Subcutaneous adipose tissue (tissue), 4 donors: ENCODE results near the gene UBASH3A. TPM values are rescaled to one million over a fixed set of nuclear protein-coding genes. Genes with fewer than 3 reads are reported as not detected.

ENCODE experiments used
- total RNA-seq, 4 donors: library from RNA; depleted of rRNA; stranded (reverse); fragments of >200 nt; gene quantifications; one replicate each; pipeline ENCODE4 v1.1.0, GENCODE V29; 2016
- TF ChIP-seq, protein P1 (sequence below): fragments of 450-650 bp; IDR thresholded peaks from one replicate; pipeline ENCODE4 v1.5.1; 2016; ENCODE audit warnings: low read depth, mild to moderate bottlenecking, control low read depth, antibody characterized with exemption, moderate library complexity

The UBASH3A gene
- total RNA-seq, 4 donors from 2014 or later, result 0.38 to 1.2 (median 0.66) TPM; not detected in 1

DNA sequence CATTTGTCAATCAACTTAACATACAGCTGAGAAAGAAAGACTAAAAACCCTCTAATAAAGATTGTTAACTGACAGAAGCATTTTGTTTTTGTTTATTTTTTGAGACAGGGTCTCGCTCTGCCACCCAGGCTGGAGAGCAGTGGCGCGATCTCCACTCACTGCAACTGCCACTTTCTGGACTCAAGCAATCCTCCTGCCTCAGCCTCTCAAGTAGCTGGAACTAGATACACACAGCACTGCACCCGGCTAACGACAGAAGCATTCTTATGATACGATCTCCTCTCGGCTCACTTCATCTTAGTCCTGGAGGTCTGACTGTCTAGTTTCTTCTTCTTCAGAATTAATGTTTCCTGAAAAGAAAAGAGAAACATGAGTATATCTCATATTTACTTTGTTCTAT is 68.8 kb downstream of the UBASH3A start:
- TF ChIP-seq, protein P1, sequence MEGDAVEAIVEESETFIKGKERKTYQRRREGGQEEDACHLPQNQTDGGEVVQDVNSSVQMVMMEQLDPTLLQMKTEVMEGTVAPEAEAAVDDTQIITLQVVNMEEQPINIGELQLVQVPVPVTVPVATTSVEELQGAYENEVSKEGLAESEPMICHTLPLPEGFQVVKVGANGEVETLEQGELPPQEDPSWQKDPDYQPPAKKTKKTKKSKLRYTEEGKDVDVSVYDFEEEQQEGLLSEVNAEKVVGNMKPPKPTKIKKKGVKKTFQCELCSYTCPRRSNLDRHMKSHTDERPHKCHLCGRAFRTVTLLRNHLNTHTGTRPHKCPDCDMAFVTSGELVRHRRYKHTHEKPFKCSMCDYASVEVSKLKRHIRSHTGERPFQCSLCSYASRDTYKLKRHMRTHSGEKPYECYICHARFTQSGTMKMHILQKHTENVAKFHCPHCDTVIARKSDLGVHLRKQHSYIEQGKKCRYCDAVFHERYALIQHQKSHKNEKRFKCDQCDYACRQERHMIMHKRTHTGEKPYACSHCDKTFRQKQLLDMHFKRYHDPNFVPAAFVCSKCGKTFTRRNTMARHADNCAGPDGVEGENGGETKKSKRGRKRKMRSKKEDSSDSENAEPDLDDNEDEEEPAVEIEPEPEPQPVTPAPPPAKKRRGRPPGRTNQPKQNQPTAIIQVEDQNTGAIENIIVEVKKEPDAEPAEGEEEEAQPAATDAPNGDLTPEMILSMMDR, result no peak

DNA sequence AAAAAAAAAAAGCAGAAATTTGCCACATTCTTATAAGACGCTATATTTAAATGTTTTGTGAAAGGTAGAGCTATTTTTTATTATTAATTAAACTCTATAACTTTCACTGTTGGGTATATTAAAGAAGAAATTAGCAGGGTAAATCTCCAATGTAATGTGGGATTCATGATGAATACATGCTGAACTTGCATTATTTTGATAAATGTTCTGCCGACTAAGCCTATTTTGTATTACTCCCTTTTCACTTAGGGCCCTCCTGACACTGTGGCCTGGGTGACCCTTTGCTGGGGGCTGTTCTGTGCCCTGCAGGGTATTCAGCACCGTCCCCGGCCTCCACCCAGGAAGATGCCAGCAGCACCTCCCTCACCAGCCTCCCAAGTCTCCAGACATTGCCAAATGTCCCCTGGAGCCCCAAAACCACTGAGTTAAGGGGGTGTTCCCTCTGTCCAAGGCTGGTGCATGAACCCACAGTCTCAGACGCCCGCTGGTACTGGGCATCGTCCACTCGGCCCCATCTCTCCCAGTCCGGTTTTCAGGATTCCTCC is 69.9 kb downstream of the UBASH3A start:
- TF ChIP-seq, protein P1, result no peak

DNA sequence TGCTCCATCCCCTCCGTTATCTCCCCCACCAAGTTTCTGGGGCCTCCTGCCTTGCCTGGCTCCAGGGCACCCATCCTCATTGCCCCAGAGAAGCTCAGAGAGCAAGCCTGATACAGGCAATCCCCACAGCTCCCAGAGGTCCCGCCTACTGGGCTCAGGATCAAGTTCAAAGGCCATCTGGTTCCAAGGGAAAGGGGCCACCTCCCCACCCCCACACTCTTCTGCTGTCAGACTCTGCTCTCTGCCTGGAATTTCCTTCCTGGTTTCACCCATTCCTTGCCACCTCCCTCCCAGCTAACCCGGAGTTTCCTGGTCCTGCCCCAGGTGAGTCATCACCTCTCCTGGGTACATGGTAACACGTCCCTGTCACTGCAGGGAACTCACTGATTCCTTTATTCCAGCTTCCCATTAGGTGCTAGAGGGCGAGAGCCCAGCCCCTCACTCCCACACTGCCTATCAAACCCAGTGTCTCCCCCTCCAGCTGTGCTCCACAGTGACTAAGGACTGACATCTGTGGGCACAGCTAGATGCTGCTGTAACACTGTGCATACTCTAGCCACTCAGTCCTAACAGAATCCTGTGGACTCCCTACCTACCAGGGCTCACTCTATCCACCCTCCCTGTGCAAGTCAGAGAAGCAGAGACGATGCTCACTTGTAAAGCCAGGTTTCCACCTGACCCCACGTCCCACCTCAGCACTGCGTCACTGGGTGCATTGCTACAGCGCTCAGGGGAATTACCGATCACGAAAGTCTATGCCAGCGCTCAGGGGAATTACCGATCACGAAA is 70.5 kb downstream of the UBASH3A start:
- TF ChIP-seq, protein P1, result no peak

DNA sequence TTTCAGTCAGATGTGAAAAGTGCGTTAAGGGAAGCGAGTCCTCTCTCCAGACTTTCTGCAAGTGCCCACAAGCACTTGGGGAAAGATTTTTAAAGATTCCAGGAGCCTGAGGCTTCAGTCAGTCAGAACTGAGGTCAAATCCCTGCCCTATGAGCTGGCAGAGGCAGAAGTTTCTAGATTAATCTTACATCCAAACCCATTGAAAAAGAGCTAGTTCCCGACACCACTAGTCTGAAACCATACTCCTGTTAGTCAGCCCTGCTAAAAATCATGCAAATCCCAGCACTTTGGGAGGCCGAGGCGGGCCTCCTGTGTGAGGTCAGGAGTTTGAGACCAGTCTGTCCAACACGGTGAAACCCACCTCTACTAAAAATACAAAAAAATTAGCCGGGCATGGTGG is 71.3 kb downstream of the UBASH3A start:
- TF ChIP-seq, protein P1, result no peak

DNA sequence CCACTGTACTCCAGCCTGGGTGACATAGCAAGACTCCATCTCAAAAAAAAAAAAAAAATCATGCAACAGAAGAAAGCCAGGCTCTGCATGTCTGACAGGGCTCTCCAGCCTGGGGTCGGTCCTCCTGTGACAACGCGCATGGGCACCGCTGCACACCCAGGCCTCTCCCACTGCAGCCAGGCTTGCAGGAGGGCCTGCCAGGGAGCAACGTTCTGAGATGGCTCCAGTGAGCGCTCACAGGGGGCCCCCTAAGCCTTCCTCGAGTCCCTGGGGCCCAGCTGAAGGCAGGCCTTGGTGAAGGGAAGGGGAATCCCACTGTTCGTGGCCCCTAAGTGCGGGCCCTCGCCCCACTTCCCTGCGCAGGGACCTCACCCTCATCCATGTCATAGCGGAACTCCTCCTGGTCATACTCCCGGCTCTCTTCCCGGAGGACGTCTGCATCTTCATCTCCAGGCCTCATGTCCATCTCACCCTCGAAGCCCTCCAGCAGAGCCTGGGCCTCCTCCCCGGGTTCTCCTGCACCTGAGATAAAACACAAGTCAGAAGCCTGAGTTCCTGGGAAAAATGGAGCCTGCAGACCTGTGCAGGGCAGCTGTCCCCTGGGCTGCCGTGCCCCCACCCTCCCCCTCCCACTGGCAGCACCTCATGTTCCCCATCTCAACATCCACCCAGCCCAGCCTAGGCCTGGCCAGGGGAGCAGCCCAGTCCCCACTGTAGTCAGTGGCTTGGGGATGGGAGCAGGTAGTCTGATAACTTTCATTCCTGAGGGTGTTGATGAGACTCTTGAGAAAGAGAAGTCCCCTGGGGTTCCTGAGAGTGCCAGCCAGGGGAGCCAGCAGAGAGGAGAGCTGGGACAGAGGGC is 72.1 kb downstream of the UBASH3A start:
- TF ChIP-seq, protein P1, result no peak

DNA sequence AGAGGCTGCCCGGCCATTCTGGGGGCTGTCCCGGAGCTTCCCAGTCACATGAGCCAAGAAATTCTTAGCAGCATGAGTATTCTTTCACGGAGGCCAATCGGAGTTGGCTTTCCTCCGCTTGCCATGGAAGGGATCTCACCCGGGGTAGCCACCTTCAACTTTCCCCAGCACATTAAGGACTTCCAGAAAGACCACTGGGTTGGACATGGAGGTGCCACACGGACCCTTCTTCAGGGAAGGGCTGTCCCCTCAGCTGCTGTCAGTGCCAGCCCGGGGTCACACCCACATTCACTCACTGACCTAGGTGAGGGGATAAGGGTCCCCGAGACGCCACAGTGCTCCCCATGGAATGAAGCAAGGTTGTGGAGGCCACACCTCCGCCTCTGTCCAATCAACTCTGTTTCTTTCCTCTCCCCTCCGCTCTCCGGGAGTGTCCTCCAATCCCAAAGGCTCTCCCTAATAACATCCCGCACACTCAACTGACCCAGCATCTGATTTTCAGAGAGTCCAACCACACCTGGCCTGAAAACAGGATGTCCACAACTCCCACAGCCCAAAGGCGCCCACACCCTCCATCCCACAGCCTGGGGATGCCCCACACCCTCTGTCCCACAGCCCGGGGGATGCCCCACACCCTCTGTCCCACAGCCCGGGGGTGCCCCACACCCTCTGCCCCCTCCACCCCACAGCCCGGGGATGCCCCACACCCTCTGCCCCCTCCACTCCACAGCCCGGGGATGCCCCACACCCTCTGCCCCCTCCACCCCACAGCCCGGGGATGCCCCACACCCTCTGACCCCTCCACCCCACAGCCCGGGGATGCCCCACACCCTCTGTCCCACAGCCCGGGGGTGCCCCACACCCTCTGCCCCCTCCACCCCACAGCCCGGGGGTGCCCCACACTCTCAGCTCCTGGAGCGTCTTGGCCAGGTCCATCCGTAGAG is 73.0 kb downstream of the UBASH3A start:
- TF ChIP-seq, protein P1, result no peak
